ENCODE measurements around the gene CDHR5. TPM values are rescaled to one million over a fixed set of nuclear protein-coding genes. Genes with fewer than 3 reads are reported as not detected.
"Not testable (repeated sequence)": the region's sequence is repeated elsewhere in the genome, so short reads cannot be mapped to it uniquely, and the experiment has no call there.

CDHR5 gene
- total and polyA plus RNA-seq, 10 donors = 0.02 to 0.16 (median 0.03) TPM; not detected in 7

- H3K27me3 ChIP-seq (replicated peaks in 1 of 7) = peaks cover 0 to 19% (median 14%) of the 10 kb centered on the region in 7 donors
- intact Hi-C loops (cut with DNase I; ENCODE audit: low total_unique reads) = no loop called here
- TF ChIP-seq POLR2A (IDR thresholded peaks at IDR 0.05) = no peak
- no peak for TF ChIP-seq POLR2AphosphoS5 (IDR thresholded peaks at IDR 0.05)
- TF ChIP-seq CTCF (IDR thresholded peaks at IDR 0.05 in 8 of 11, conservative IDR thresholded peaks at IDR 0.05 in 3 of 11) = no peak
- WGBS, 5 donors = 21 to 28% (median 24%) methylated on average over 25 of the region's 25 CpGs
- peak overlapping the region in 2 of 8 donors; percentile 47 to 63 for H3K27ac ChIP-seq
- H3K4me3 ChIP-seq = peak overlapping the region; percentile 52 to 94 (median 79)
- H3K36me3 ChIP-seq = peaks cover 0 to 15% (median 0%) of the 10 kb centered on the region in 6 donors
- H3K9me3 ChIP-seq = no peaks in the 10 kb centered on the region
- DNase-seq = peak; percentile 84
- H3K4me1 ChIP-seq = peaks cover 25 to 54% (median 44%) of the 10 kb centered on the region in 6 donors
These were observed 50.0 kb downstream of the CDHR5 start for GRCh38 chr11:574632-575312.

- Histone ChIP-seq H3K27me3 (replicated peaks in 1 of 7) (peaks cover 0 to 26% (median 14%) of the 10 kb centered on the region in 7 donors), H3K36me3 (peaks cover 0 to 11% (median 0%) of the 10 kb centered on the region in 6 donors), H3K27ac (peak overlapping the region in 2 of 8 donors; percentile 11 to 15), H3K4me1 (peaks cover 24 to 54% (median 44%) of the 10 kb centered on the region in 6 donors), H3K4me3 (peak overlapping the region in 3 of 8 donors; percentile 82 to 94 (median 91))
- intact Hi-C loops (cut with DNase I; ENCODE audit: low total_unique reads); H3K9me3 ChIP-seq: not testable (repeated sequence)
- DNase-seq = peak; percentile 74
- 51 to 61% (median 56%) methylated on average over 14 of the region's 14 CpGs for WGBS, 5 donors
These were observed 50.7 kb downstream of the CDHR5 start for GRCh38 chr11:574031-574570.

DNA sequence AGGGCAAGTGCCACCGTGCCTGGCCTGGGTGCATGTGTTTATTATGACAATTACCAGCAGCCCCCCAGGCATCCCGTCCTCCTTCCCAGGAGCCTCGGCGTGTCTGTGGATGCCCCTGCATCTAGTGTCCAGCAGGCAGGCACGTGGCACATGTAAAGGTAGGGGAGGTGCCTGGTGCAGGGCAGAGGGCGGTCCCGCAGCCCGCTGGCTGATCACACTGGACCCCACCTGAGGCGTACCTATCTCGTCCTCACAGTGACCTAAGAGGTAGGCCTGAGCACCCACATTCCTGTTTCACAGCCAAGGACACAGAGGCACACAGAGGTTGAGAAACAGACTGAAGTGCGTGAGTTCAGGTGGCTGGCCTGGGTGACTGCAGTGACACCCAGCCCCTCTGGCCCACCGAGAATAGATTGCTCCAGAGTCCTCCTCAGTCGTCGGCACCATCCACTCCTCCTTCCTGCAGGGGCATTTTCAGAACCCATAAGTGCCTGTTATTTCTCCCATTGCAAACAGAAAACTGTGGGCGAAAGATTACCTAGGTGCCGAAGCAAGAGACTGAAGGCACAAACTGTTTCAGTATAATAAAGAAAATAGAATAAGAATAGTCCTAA is 51.5 kb downstream of the CDHR5 start:
- Histone ChIP-seq H3K4me3 (no peak overlapping the region), H3K9me3 (no peaks in the 10 kb centered on the region), H3K27ac (no peak overlapping the region), H3K4me1 (peaks cover 18 to 49% (median 39%) of the 10 kb centered on the region in 6 donors), H3K36me3 (peaks cover 0 to 2% (median 0%) of the 10 kb centered on the region in 6 donors), H3K27me3 (replicated peaks in 1 of 7) (peaks cover 0 to 34% (median 14%) of the 10 kb centered on the region in 7 donors)
- DNase-seq = peak; percentile 80
- TF ChIP-seq POLR2AphosphoS5 (IDR thresholded peaks at IDR 0.05) (no peak), CTCF (IDR thresholded peaks at IDR 0.05 in 8 of 11, conservative IDR thresholded peaks at IDR 0.05 in 3 of 11) (no peak), POLR2A (IDR thresholded peaks at IDR 0.05) (no peak)
- intact Hi-C loops (cut with DNase I; ENCODE audit: low total_unique reads) = no loop called here
- WGBS, 5 donors = 91 to 95% (median 93%) methylated on average over 14 to 16 of the region's 16 CpGs

DNA sequence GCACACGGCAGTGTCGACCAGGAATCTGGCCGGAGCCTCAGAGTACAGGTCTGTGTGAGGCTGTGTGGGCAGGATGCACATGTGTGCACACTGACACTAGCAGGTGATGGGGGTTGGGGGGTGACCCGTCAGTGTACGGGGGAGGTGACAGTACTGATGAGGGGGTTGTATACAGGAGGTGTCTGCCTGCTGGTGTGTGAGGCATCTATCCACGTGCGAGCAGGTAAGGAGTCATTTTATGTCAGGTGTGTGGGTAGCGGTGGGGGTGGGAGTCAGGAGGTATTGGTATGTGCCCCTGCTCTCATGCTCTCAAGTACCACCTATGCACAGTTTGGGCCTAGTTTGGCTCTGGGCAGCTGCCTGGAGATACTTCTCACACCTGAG is 53.0 kb downstream of the CDHR5 start:
- intact Hi-C loops (cut with DNase I; ENCODE audit: low total_unique reads) = no loop called here
- Histone ChIP-seq H3K4me3 (no peak overlapping the region), H3K27ac (no peak overlapping the region), H3K9me3 (no peaks in the 10 kb centered on the region), H3K27me3 (replicated peaks in 1 of 7) (peaks cover 0 to 39% (median 14%) of the 10 kb centered on the region in 7 donors), H3K4me1 (peaks cover 5 to 43% (median 29%) of the 10 kb centered on the region in 6 donors), H3K36me3 (no peaks in the 10 kb centered on the region)
- WGBS, 5 donors = 69 to 86% (median 80%) methylated on average over 5 to 8 of the region's 8 CpGs
- TF ChIP-seq POLR2A (IDR thresholded peaks at IDR 0.05) = no peak
- no peak for TF ChIP-seq CTCF (IDR thresholded peaks at IDR 0.05 in 8 of 11, conservative IDR thresholded peaks at IDR 0.05 in 3 of 11)
- TF ChIP-seq POLR2AphosphoS5 (IDR thresholded peaks at IDR 0.05) = no peak
- DNase-seq = no peak
